ENCODE results near the gene CMTM7. TPM values are rescaled to one million over a fixed set of nuclear protein-coding genes. Genes with fewer than 3 reads are reported as not detected.

Gene CMTM7
- total and polyA plus RNA-seq, 9 of the 15 experiments (the other 6 are each of a cell fraction or from before 2014, with no cell fraction given) = 0.03 to 1.6 (median 0.42) TPM; not detected in 4

DNA sequence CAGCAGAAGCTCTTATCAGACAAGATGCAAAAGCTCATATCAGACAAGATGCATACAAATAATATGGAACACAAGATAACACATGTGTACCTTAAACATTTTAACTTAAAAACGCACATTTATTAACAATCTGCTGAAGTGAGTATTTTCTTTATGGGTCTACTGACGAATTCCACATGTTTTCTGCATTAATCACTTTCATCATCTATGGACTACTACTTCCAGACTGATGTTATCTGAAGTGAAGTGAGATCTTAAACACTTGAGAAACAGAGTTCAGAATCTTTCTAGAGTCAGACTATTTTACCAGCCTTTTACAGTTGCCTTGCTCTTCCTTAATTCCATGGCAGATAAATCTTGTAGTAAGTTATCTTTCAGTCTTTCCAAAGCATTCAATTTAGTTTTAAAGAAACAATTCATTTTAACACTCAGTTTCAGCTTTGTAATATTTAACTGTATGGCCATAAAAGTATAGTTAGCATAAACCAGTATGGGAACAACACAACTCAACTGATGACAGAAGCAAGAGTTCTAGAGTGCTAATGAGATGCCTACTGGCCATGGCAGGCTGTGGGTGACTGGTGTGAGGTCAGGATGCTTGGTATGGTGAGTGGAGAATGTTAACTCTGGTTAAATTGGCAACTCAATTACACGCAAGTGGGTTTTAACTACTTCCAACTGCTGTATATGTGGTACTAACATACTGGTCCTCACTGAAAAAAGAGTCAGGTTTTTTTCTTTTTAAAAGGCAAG is 101.2 kb downstream of the CMTM7 start:
- POLR2A ChIA-PET = interaction anchor here (0.6 to 1.4 kb wide), 2 partner anchors 8 to 226 kb away, joined by 3 read pairs; no protein-coding TSS in a partner anchor
- FAIRE-seq = no peak
- BruUV-seq (replicated peaks) = no TSS peak

More for the DNA sequence above, 101.2 kb downstream of the CMTM7 start:
- in situ Hi-C loops (cut with MboI) (no loop called here), intact Hi-C loops (cut with micrococcal nuclease) (no loop called here)
- Histone ChIP-seq H3K9me3 (replicated peaks; ENCODE audit: control insufficient read depth, insufficient read depth, low read depth, low read length) (no peaks in the 10 kb centered on the region), H3K4me3 (no peak overlapping the region), H3K27ac (ENCODE audit: extremely low read depth, low read depth, low read length) (no peak overlapping the region), H3K27me3 (ENCODE audit: control insufficient read depth in 2 of 2, insufficient read depth in 2 of 2, low read length in 2 of 2) (no peaks in the 10 kb centered on the region), H3K4me1 (replicated peaks in 1 of 2; ENCODE audit: control insufficient read depth in 2 of 2, insufficient read depth in 2 of 2, low read length in 2 of 2) (peaks cover 9 to 20% of the 10 kb centered on the region in 2 experiments), H3K79me2 (ENCODE audit: control insufficient read depth, insufficient read depth, low read length) (peaks cover 14% of the 10 kb centered on the region), H4K20me1 (replicated peaks; ENCODE audit: control insufficient read depth, insufficient read depth, low read length) (no peaks in the 10 kb centered on the region; the same call in 1 of the 2 replicates), H3K9ac (ENCODE audit: insufficient read depth in 1 of 2, low read depth in 2 of 2, low read length in 2 of 2) (no peak overlapping the region), H2AFZ (ENCODE audit: low read depth, low read length) (no peak overlapping the region), H3K4me2 (ENCODE audit: insufficient read depth, low read length) (no peak overlapping the region), H3K36me3 (ENCODE audit: control insufficient read depth, insufficient read depth, low read length) (peaks cover 16% of the 10 kb centered on the region), H3K9me1 (ENCODE audit: control insufficient read depth, insufficient read depth, low read length) (no peaks in the 10 kb centered on the region)
- CTCF ChIA-PET (ENCODE audit: low intra/inter-chr PET ratio) = no interaction called here
- no peak for DNase-seq (ENCODE audit: extremely low read depth in 1 of 4, low spot score in 3 of 4)
- TF ChIP-seq RBBP5 (IDR thresholded peaks at IDR 0.05; ENCODE audit: borderline replicate concordance, insufficient read depth, low read length, poor library complexity, severe bottlenecking) (no peak), ATF7 (IDR thresholded peaks at IDR 0.05) (no peak), SRSF7 (optimal IDR thresholded peaks at IDR 0.05; ENCODE audit: low read depth, low read length) (no peak), ZNF75A (CRISPR knock-in tag; IDR thresholded peaks at IDR 0.05) (no peak), KDM2B (CRISPR knock-in tag; IDR thresholded peaks at IDR 0.05) (no peak), TRIM24 (IDR thresholded peaks at IDR 0.05) (no peak), ZNF133 (CRISPR knock-in tag; IDR thresholded peaks at IDR 0.05) (no peak), GABPA (tag; conservative IDR thresholded peaks at IDR 0.05; ENCODE audit: low read depth) (no peak), ZC3H8 (IDR thresholded peaks at IDR 0.05) (no peak), KAT7 (CRISPR knock-in tag; IDR thresholded peaks at IDR 0.05; ENCODE audit: borderline replicate concordance) (no peak), BRD9 (IDR thresholded peaks at IDR 0.05; ENCODE audit: low read depth, partially characterized antibody) (no peak), EWSR1 (IDR thresholded peaks at IDR 0.05; ENCODE audit: borderline replicate concordance, low read depth, partially characterized antibody) (no peak)
- TF ChIP-seq, protein P1, sequence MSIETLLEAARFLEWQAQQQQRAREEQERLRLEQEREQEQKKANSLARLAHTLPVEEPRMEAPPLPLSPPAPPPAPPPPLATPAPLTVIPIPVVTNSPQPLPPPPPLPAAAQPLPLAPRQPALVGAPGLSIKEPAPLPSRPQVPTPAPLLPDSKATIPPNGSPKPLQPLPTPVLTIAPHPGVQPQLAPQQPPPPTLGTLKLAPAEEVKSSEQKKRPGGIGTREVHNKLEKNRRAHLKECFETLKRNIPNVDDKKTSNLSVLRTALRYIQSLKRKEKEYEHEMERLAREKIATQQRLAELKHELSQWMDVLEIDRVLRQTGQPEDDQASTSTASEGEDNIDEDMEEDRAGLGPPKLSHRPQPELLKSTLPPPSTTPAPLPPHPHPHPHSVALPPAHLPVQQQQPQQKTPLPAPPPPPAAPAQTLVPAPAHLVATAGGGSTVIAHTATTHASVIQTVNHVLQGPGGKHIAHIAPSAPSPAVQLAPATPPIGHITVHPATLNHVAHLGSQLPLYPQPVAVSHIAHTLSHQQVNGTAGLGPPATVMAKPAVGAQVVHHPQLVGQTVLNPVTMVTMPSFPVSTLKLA (conservative IDR thresholded peaks at IDR 0.05) = no peak
- WGBS (ENCODE audit: insufficient coverage, low coverage, missing lambda C conversion rate) = 69% methylated on average over 3 of the region's 3 CpGs
- no peak for ATAC-seq

All from K562 (cell line).